ENCODE data around the gene PMAIP1.

PMAIP1 gene

GRCh38 chr18:59907172-59907571 is 7.4 kb downstream of the PMAIP1 start:
- DNase-seq (ENCODE audit: insufficient read length) = no peak
- no peak; the same call in 1 of the 2 replicates for TF ChIP-seq POLR2A (IDR thresholded peaks at IDR 0.05; ENCODE audit: low read depth, low read length)
- no peak for TF ChIP-seq POLR2AphosphoS5 (IDR thresholded peaks at IDR 0.05; ENCODE audit: low read depth, low read length)
- TF ChIP-seq TAF1 (IDR thresholded peaks at IDR 0.05; ENCODE audit: borderline replicate concordance, low read depth, low read length) = no peak
- FAIRE-seq = peak; percentile 73

GRCh38 chr18:59907660-59908059 is 7.9 kb downstream of the PMAIP1 start:
- no peak for DNase-seq (ENCODE audit: insufficient read length)
- no peak for FAIRE-seq
- TF ChIP-seq POLR2AphosphoS5 (IDR thresholded peaks at IDR 0.05; ENCODE audit: low read depth, low read length) = no peak
- TF ChIP-seq POLR2A (IDR thresholded peaks at IDR 0.05; ENCODE audit: low read depth, low read length) = no peak
- no peak for TF ChIP-seq TAF1 (IDR thresholded peaks at IDR 0.05; ENCODE audit: borderline replicate concordance, low read depth, low read length)

- TF ChIP-seq POLR2AphosphoS5 (IDR thresholded peaks at IDR 0.05; ENCODE audit: low read depth, low read length) (no peak), TAF1 (IDR thresholded peaks at IDR 0.05; ENCODE audit: borderline replicate concordance, low read depth, low read length) (no peak), POLR2A (IDR thresholded peaks at IDR 0.05; ENCODE audit: low read depth, low read length) (no peak)
- DNase-seq (ENCODE audit: insufficient read length) (no peak), FAIRE-seq (peak; percentile 46)
These were observed 9.0 kb downstream of the PMAIP1 start for GRCh38 chr18:59908799-59909198.

GRCh38 chr18:59909289-59910036 is 9.7 kb downstream of the PMAIP1 start:
- DNase-seq (ENCODE audit: insufficient read length) (no peak), FAIRE-seq (no peak)

GRCh38 chr18:59910967-59911366 is 11.2 kb downstream of the PMAIP1 start:
- DNase-seq (ENCODE audit: insufficient read length) = no peak
- peak; percentile 44 for FAIRE-seq
- TF ChIP-seq POLR2AphosphoS5 (IDR thresholded peaks at IDR 0.05; ENCODE audit: low read depth, low read length) (no peak), POLR2A (IDR thresholded peaks at IDR 0.05; ENCODE audit: low read depth, low read length) (no peak), TAF1 (IDR thresholded peaks at IDR 0.05; ENCODE audit: borderline replicate concordance, low read depth, low read length) (no peak)

More at GRCh38 chr18:59909289-59910036, 9.7 kb downstream of the PMAIP1 start:
- TF ChIP-seq POLR2AphosphoS5 (IDR thresholded peaks at IDR 0.05; ENCODE audit: low read depth, low read length) (no peak), POLR2A (IDR thresholded peaks at IDR 0.05; ENCODE audit: low read depth, low read length) (no peak), TAF1 (IDR thresholded peaks at IDR 0.05; ENCODE audit: borderline replicate concordance, low read depth, low read length) (no peak)

- no peak for DNase-seq (ENCODE audit: insufficient read length)
- FAIRE-seq = no peak
- no peak for TF ChIP-seq TAF1 (IDR thresholded peaks at IDR 0.05; ENCODE audit: borderline replicate concordance, low read depth, low read length)
- TF ChIP-seq POLR2AphosphoS5 (IDR thresholded peaks at IDR 0.05; ENCODE audit: low read depth, low read length) = no peak
- no peak for TF ChIP-seq POLR2A (IDR thresholded peaks at IDR 0.05; ENCODE audit: low read depth, low read length)
These were observed 11.8 kb downstream of the PMAIP1 start for GRCh38 chr18:59911600-59911999.

GRCh38 chr18:59912007-59912550 is 12.3 kb downstream of the PMAIP1 start:
- no peak for DNase-seq (ENCODE audit: insufficient read length)
- no peak for FAIRE-seq
- TF ChIP-seq POLR2A (IDR thresholded peaks at IDR 0.05; ENCODE audit: low read depth, low read length) = no peak
- TF ChIP-seq POLR2AphosphoS5 (IDR thresholded peaks at IDR 0.05; ENCODE audit: low read depth, low read length) = no peak
- TF ChIP-seq TAF1 (IDR thresholded peaks at IDR 0.05; ENCODE audit: borderline replicate concordance, low read depth, low read length) = no peak

- DNase-seq (ENCODE audit: insufficient read length) (no peak), FAIRE-seq (peak; percentile 27)
- TF ChIP-seq TAF1 (IDR thresholded peaks at IDR 0.05; ENCODE audit: borderline replicate concordance, low read depth, low read length) = no peak
- no peak for TF ChIP-seq POLR2AphosphoS5 (IDR thresholded peaks at IDR 0.05; ENCODE audit: low read depth, low read length)
- no peak for TF ChIP-seq POLR2A (IDR thresholded peaks at IDR 0.05; ENCODE audit: low read depth, low read length)
These were observed 15.8 kb downstream of the PMAIP1 start for GRCh38 chr18:59915606-59916005.

GRCh38 chr18:59916746-59917145 is 16.9 kb downstream of the PMAIP1 start:
- FAIRE-seq (no peak), DNase-seq (ENCODE audit: insufficient read length) (no peak)
- TF ChIP-seq POLR2A (IDR thresholded peaks at IDR 0.05; ENCODE audit: low read depth, low read length) = no peak
- no peak for TF ChIP-seq POLR2AphosphoS5 (IDR thresholded peaks at IDR 0.05; ENCODE audit: low read depth, low read length)
- TF ChIP-seq TAF1 (IDR thresholded peaks at IDR 0.05; ENCODE audit: borderline replicate concordance, low read depth, low read length) = no peak

GRCh38 chr18:59917422-59917821 is 17.6 kb downstream of the PMAIP1 start:
- FAIRE-seq = peak; percentile 50
- no peak for DNase-seq (ENCODE audit: insufficient read length)
- TF ChIP-seq POLR2AphosphoS5 (IDR thresholded peaks at IDR 0.05; ENCODE audit: low read depth, low read length) (no peak), POLR2A (IDR thresholded peaks at IDR 0.05; ENCODE audit: low read depth, low read length) (no peak), TAF1 (IDR thresholded peaks at IDR 0.05; ENCODE audit: borderline replicate concordance, low read depth, low read length) (no peak)

- TF ChIP-seq POLR2AphosphoS5 (IDR thresholded peaks at IDR 0.05; ENCODE audit: low read depth, low read length) = peak; percentile 45; the same call in 1 of the 2 replicates
- TF ChIP-seq POLR2A (IDR thresholded peaks at IDR 0.05; ENCODE audit: low read depth, low read length) = no peak
- DNase-seq (ENCODE audit: insufficient read length) (no peak), FAIRE-seq (peak; percentile 97)
These were observed 18.5 kb downstream of the PMAIP1 start for GRCh38 chr18:59918320-59918755.

GRCh38 chr18:59918997-59919396 is 19.2 kb downstream of the PMAIP1 start:
- DNase-seq (ENCODE audit: insufficient read length) = no peak
- no peak for FAIRE-seq
- TF ChIP-seq POLR2AphosphoS5 (IDR thresholded peaks at IDR 0.05; ENCODE audit: low read depth, low read length) = no peak
- no peak for TF ChIP-seq TAF1 (IDR thresholded peaks at IDR 0.05; ENCODE audit: borderline replicate concordance, low read depth, low read length)
- no peak for TF ChIP-seq POLR2A (IDR thresholded peaks at IDR 0.05; ENCODE audit: low read depth, low read length)

Measured in GM12892 (cell line).